HL-60/S4 treated with retinoic acid at 250 ng/mL for 4 days and 3 days (cell line): ENCODE measurements around the gene OR2A42.
"Not testable (repeated sequence)": the region's sequence is repeated elsewhere in the genome, so short reads cannot be mapped to it uniquely, and the experiment has no call there.

Source experiments
- in situ Hi-C: fragments of 300-500 bp; cut with MboI; formaldehyde crosslinking; loops from 2 replicates; pipeline ENCODE4 v1.7.0; 2022; ENCODE audit warnings: low sequenced_read_pairs

OR2A42 gene

DNA sequence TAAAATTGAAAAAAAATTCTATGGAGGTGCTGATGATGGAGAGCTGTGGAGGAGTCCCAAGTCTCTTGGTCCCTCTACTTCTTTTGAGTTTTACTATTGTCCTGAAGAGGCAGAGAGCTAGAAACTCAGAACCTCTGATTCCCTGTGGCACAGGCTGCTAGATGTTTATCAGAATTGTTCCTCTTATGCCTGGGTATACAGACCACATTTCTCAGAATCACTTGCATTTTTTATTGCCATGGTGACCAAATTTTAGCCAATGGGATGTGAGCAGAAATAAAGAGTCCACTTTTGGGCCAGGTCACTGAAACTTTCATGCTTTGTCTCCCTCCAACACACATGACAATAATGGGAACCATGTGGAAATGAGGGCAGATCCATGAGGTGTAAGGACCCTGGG, 15.7 kb downstream of the OR2A42 start:
- in situ Hi-C loops: not testable (repeated sequence)

DNA sequence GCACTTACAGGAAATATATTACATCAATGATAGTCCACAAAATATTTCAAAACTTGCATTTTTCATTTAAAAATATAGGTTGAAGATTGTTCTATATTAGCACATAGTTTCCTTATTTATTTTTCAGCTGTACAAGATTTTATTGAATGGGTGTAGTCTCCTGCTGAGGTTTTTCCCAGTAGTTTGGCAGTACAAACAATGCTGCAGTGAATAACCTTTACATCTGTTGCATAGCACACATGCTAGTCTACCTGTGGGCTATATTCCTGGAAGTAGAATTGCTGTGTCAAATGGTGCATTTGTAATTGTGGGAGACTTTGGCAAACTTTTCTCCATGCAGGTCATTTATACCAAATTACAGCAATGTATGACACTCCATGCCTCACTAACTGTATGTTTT, 18.9 kb downstream of the OR2A42 start:
- in situ Hi-C loops: not testable (repeated sequence)

DNA sequence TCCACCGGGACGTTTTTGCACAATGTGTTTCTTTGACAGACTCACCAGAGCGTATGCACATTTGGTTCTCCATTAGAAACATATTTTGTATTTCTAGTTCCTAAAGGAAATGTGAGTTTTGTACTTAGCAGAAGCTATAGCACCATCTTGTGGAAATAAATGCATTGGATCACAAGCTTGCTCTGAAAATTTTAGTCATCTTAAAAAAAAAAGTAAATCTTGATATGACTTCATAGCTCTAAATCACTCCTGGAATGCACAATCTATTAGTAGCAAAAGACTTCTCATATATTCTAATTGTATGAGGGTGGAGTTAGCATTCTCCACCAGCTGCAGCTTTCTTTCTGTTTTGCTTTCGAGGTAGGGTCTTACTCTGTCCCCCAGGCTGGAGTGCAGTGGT, 20.3 kb downstream of the OR2A42 start:
- in situ Hi-C loops: not testable (repeated sequence)

DNA sequence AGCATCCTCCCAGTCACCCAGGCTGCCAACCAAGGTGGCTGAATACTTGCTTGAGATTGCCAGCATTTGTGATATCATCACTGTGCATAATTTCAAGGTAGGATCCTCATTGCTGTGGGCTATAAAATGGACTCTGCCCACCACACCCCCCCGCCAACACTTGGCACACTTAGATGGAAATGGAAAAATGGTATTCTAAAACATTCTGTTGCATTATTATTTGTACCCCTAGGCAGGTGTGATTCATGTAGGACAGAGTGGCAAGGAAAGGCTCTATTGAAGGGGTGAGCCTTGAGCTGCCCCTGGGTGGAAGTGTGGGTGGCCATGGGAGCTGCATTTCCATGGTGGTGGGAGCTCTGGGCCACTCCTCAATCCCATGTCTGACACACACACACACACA, 20.8 kb downstream of the OR2A42 start:
- in situ Hi-C loops: not testable (repeated sequence)

DNA sequence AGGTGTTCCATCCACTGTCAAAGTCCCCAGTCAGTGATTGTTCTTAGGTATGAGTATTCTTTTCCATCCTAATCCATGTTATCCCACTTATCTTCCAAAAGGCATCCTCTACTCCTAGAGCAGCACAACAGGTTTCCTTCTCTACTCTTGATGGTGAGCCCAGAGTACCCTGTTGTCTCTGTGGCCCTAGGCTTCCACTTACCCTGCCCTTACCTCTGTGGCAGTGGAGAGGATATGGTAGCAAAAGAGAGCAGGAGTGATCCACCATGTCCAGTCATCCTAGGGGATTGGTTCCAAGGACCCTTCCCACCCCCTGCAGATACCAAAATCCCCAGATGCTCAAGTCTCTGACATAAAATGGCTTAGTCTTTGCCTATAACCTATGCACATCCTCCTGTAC, 22.2 kb downstream of the OR2A42 start:
- in situ Hi-C loops: not testable (repeated sequence)

DNA sequence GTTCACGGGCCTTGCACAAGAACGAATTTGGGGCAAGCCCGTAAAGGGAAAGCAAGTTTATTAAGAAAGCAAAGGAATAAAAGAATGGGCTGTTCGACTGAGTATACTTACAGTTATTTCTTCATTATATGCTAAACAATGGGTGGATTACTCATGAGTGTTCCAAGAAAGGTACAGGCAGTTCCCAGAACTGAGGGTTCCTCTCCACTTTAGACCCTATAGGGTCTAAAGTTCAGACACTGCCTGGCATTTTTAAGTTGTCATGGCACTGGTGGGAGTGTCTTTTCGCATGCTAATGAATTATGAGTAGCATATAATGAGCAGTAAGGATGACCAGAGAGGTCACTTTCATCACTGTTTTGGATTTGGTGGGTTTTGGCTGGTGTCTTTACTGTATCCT, 34.1 kb downstream of the OR2A42 start:
- in situ Hi-C loops: not testable (repeated sequence)

DNA sequence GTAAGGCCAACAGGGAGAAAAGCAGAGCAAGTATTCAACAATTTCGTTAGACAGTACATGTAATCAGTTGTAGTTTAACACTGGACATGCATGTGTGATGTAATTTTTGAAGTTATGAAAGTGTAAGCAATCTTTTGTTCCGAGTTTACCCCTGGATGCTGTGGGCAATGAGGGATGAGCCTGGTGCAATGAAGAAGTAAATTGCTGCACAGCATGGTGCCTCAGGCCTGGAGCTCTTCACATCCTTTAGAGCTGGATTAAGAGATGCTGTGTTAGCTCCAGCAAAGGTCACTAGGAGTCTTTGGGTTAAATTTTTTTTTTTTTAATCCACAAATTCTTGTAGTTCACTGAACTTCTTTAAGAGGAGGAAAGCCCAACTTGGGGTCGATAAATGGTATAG, 36.3 kb downstream of the OR2A42 start:
- in situ Hi-C loops: not testable (repeated sequence)

DNA sequence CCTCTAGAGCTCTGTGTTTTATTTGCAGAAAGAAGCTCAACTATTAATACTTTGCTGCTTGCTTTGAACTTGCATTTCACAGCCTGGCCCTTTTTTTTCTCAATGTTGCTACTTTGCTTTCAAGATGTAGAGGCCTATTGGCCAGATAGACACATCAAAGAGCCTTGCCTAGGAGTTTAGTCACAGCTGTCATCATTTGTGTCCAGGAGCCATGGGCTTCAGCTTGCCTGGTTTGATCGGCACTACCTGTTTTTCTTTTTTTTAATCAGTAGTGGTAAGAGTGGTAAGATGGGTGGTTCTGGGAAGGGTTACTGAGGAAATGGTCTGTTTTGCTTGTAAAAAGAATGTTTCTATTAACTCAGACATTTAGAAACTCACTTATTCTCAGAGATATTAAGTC, 37.4 kb downstream of the OR2A42 start:
- in situ Hi-C loops: not testable (repeated sequence)

DNA sequence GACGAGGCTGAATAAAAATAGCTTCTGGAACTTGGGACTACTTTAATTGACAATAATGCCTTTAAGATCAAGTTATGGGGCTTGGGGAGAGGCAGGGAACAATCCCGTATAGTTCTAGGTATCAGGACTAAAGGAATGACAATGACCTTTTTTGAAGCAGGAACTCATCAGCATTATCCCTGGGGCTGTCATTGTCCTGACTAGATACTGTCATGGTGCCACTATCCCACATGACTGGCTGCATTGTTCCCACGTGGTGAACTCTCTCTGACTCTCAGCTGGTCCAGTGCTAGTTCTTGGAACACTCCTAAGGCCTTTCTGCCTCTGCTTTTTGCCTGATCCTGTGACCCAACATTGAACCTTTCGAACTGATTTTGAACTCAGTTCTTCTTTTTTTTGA, 40.5 kb downstream of the OR2A42 start:
- in situ Hi-C loops: not testable (repeated sequence)

DNA sequence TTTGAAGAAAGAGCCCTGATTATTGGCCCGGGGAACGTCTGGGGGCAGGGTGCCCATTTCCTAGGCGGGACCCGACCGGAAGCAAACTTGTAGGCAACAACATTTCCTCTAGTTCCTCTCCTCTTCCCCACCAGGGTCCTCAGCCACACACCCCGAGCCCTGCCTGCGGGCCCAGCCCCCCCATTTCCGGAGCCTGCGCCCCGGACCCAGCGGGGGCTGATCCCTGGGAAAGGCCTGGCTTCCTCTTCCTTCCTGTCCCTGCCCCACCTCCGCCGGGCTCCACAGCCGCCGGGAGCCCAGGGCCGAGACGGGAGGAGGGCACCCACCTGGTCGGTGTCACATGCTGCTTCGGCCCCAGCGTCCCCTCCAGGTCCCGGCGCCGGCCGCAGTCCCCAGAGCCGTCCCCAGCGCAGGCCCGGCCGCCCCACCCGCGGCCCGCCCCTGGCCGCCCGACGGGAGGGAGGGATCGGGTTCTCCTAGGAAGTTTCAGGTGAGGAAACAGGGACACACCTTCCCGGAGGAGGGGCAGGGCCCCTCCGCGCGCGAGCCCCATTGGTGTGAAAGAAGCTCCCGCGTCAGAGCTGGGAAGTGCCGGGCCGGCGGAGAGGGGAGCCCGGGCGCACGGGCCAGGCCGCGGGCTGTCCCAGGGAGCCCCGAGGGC, 44.1 kb downstream of the OR2A42 start, which contains the start of gene ARHGEF35:
Gene ARHGEF35, minus strand, starts transcription at position 622 of the 661 bp plus-strand sequence. CDS start 7,450 bp downstream, outside the sequence.
- in situ Hi-C loops: not testable (repeated sequence)

DNA sequence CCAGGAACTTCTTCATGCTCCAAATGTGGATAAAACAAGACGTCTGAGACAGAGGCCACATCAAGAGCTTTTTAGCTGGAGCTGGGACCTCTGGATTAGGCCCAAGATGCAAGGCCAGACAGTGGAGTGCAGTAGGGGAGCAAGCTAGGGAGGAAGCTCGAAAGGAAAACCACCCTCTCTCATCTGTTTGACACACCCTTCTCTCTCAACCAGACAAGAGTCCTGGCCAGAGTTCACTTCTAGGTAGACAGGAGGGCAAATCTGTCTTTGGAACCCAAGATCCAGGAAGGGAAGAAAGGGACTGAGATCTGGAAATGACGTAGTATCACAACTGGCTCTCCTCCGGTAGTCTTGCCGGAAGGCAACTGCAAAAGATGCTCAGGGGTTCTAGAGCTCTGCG, 45.0 kb downstream of the OR2A42 start:
- in situ Hi-C loops: not testable (repeated sequence)

DNA sequence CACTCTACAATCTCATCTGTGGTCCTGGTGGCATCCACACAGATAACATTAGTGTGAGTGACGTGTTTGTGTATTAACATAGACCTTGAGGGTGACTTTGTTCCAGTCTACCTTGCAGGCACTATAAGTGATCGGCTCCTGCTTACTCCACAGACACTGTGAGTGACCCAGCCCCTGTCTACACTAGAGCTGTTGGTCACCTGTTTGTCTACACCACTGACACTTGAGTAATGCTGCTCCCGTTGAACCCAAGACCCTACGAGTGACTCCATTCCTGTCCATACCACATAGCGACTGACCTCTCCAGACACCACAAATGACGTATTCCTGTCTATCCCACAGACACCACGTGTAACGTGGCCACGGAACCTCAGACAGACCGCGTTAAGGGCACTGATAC, 45.6 kb downstream of the OR2A42 start:
- in situ Hi-C loops: not testable (repeated sequence)

DNA sequence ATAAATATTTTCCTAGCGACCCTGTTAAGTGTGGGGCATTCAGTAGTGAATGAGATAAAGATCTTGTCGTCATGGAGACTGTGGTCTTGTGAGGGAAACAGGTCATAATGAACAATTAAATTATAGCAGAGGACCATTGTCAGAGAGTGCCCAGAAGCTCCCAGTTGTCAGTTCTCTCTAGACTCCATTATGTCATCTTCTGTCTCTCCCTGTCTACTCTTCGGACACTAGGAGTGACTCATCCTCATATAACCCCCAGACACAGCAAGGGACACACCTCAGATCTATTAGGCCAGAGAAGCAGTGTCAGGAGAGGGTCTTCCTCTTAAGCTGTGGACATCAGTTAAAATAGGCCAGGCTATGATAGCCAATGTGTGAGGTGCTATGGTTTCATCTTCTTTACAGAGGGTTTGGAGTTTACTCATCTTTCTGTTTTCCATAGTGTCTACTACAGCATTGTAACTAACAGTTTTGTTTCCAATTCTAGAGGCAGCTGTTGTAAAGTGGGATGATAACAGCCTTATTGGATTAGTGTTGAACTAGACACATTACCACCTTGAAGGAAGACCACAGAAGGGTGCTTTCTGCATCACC, 50.7 kb downstream of the OR2A42 start:
- in situ Hi-C loops: not testable (repeated sequence)

DNA sequence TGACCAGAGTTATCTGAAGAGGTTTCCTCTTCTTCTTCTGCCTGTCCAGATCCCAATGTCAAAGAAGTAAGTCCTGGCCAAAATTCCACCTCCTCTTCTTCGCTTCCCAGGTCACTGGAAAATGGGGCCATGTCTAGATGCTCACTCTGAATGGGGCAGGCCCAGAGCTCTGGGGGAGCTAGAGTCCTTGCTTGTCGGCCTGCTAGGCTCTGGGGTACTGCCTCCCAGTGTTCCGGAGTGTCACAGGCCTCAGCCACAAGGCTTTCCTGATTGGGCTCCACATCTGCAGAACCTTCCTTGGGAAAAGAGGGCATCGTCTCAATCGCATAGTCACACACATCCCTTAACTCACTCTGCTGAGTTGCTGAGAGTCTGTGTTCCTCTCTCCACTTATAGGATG, 51.6 kb downstream of the OR2A42 start:
- in situ Hi-C loops: not testable (repeated sequence)

DNA sequence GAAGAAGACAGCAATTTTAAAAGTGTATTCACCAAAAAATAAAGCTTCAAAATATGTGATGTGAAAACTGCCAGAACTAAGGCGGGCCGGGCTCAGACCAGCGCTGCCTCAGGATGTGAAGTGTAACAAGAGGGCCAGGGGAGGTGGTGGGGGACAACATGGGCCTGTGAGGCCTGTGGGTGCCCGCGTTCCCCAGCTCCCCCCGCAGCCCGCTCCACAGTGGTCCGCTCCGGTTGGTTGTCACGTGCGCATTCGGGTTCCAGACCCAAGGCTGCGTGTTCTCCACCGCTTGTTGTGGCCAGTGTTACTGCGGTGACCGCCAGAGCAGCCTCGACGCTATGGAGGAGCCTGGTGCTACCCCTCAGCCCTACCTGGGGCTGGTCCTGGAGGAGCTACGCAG, 56.2 kb downstream of the OR2A42 start, which contains the start of gene CTAGE4:
Gene CTAGE4, plus strand, starts transcription at position 301 of the 400 bp plus-strand sequence. Its CDS starts 38 bp downstream, at position 339.
- in situ Hi-C loops: not testable (repeated sequence)

DNA sequence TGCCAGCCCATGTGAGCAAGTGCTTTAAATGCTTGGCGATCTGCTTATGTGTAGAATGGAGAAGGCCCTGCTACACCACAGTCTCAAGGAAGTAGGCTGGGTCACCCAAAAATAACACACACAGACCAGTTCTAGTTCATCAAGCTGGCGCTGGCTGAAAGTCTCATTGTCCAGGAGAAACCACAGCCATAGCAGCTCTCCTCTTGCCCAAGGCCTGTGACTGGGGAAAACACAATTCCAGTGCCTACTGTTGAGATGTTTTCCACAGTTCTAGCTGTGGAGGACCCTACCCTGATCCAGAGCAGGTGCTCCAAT, 60.3 kb downstream of the OR2A42 start:
- in situ Hi-C loops: not testable (repeated sequence)

DNA sequence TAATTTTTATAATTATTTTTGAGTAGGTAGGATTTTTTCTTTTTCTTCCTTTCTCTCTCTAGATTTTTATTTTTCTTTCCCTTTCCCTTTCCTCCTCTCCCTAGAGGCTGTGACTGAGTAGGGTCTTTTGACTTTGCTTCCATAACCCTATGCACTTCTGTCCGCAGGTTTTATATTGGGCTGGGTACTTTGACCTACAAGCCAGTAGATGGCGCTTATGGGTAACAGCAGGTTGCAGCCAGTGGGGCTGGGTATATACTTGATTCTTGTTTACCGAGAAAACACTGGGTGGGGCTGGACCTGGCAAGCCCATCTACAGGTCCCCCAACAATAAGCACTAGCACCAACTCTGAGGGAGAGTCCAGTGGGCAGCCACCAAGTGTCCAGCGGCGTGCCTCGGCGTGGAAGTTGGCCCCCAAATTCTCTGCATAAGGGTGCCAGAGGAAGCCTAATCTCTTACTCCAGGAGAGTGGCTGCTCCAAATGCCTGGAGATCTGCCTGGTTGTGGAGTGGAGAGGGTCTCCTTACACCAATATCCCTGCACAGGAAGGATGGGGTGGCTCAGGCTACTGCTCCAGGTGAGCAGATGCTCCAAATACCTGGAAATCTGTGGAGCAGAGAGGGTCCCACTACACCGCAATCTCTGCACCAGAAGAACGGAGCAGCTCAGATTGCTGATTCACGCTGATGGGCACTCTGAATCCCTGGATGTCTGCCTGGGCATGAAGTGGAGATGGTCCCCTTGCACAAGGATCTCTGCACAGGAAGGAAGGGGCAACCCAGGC, 60.8 kb downstream of the OR2A42 start:
- in situ Hi-C loops: not testable (repeated sequence)
